KBM-7 (cell line): Measurements from ENCODE around the gene TRPM2.

ENCODE experiments used
- DNase-seq: peaks from one replicate; pipeline ENCODE4 v3.0.0-alpha.2; 2015
- in situ Hi-C: fragments of 300-500 bp; cut with MboI; formaldehyde crosslinking; loops from 2 replicates; pipeline ENCODE4 v1.14.3; 2020; ENCODE audit warnings: low sequenced_read_pairs, low pct_unique_long_range_greater_than_20kb, mixed read lengths

TRPM2 gene

GRCh38 chr21:44460441-44460755, 107.0 kb downstream of the TRPM2 start:
- DNase-seq = no peak
- in situ Hi-C loops = loop anchor here (10.0 to 25.0 kb wide), 3 partner anchors 102 to 723 kb away; partner anchors contain the start of genes KRTAP10-2, KRTAP10-3, KRTAP10-4 and TRPM2

DNA sequence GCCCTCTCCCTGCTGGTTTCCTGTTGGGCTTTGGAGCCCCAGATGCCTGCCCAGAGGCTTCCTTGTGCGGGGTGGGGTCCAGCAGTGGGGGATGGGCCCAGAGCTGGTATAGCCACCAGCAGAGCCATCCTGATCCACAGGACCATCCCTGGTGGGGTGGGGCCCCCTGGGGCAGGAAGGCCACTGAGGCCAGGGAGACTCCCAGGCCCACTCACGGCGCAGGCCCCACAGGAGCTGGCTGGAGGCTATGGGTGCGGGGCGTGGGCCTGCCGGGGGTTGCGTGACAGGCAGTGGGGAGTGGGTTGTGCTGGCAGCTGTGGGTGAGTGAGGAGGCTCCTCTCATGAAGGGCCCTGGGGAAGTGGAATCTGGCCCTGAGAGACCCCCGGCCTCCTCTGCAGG, 107.6 kb downstream of the TRPM2 start:
- in situ Hi-C loops = loop anchor here (10.0 to 25.0 kb wide), 3 partner anchors 101 to 724 kb away; partner anchors contain the start of genes KRTAP10-2, KRTAP10-3, KRTAP10-4 and TRPM2
- DNase-seq = no peak

- in situ Hi-C loops = loop anchor here (10.0 to 25.0 kb wide), 3 partner anchors 101 to 724 kb away; partner anchors contain the start of genes KRTAP10-2, KRTAP10-3, KRTAP10-4 and TRPM2
- DNase-seq = no peak
Measured at GRCh38 chr21:44461464-44462001, 108.1 kb downstream of the TRPM2 start.

GRCh38 chr21:44462086-44462833, 108.8 kb downstream of the TRPM2 start:
- no peak for DNase-seq
- in situ Hi-C loops = loop anchor here (10.0 to 25.0 kb wide), 3 partner anchors 100 to 725 kb away; partner anchors contain the start of genes KRTAP10-2, KRTAP10-3, KRTAP10-4 and TRPM2

- in situ Hi-C loops = loop anchor here (10.0 to 25.0 kb wide), 3 partner anchors 99 to 726 kb away; partner anchors contain the start of genes KRTAP10-2, KRTAP10-3, KRTAP10-4 and TRPM2
- DNase-seq = no peak
Measured at GRCh38 chr21:44462834-44463200, 109.4 kb downstream of the TRPM2 start.

DNA sequence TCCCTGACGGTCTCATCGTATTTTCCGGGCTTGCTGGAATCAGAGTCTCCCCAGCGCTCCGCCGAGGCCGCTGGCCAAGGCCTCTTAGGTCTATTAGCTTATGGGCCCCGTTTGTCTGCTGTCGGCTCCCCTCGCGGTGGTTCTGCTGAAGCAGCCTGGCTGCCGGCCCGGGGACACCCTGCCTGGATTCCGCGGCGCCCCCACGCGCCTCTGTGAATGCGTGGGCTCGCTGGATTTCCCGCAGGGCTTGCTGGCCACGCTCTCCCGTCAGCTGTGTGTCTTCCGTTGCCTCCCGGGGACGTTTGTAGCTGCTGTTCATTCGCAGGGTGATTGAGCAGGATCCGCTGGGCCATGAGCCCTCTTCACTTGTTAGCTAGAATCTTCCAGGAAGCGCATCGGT, 110.3 kb downstream of the TRPM2 start:
- DNase-seq = no peak
- in situ Hi-C loops = loop anchor here (10.0 to 25.0 kb wide), 3 partner anchors 99 to 726 kb away; partner anchors contain the start of genes KRTAP10-2, KRTAP10-3, KRTAP10-4 and TRPM2

GRCh38 chr21:44464351-44464750, 110.9 kb downstream of the TRPM2 start:
- no peak for DNase-seq
- in situ Hi-C loops = loop anchor here (10.0 to 25.0 kb wide), 3 partner anchors 98 to 727 kb away; partner anchors contain the start of genes KRTAP10-2, KRTAP10-3, KRTAP10-4 and TRPM2

DNA sequence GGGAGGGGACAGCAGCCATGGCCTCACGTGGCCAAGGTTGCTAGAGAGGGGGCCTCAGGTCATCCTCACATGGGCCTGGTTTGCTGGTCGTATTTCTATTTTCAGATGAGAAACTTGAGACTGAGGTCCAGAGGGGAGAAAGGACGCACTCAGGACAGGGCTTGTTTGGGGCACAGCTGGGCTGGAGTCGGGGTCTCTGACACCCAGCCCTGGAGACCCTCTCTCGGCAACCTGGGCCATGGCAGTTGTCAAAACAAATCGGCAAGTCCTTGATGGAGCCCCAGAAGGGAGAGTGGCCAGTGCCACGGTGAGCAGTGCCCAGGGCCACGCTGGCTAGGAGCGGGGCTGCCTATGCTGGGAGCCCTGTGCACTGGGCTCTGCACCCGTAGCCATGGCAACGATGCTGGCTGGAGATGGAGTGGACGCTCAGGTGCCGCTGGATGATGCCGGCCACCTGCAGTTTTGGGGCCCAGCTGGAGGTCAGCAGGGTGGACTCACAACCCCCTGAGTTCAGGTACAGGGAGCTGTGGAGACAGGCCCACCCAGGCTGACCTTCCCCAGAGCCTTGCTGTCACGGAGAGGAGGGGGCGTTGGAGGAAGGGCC, 113.0 kb downstream of the TRPM2 start:
- in situ Hi-C loops = loop anchor here (10.0 to 25.0 kb wide), 3 partner anchors 96 to 729 kb away; partner anchors contain the start of genes KRTAP10-2, KRTAP10-3, KRTAP10-4 and TRPM2
- DNase-seq = no peak

- no peak for DNase-seq
- in situ Hi-C loops = loop anchor here (10.0 to 25.0 kb wide), 3 partner anchors 95 to 730 kb away; partner anchors contain the start of genes KRTAP10-2, KRTAP10-3, KRTAP10-4 and TRPM2
Measured at GRCh38 chr21:44466996-44467858, 113.8 kb downstream of the TRPM2 start.

DNA sequence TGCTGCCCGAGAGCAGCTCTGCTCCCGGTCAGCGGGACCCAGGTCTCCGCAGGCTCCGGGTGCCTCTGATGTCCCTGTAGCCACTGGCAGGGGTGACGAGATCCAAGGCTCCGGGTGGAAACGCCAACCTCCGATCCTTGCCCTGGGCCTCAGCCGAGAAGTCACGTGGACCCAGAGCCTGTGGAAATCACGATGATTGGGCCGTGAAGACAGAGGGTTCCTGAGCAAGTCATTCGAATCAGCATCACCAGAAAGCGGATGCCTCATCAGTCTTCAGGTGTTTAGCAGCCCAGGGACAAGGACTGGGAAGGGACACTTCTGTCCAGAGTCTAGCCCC, 114.4 kb downstream of the TRPM2 start:
- no peak for DNase-seq
- in situ Hi-C loops = loop anchor here (10.0 to 25.0 kb wide), 3 partner anchors 94 to 731 kb away; partner anchors contain the start of genes KRTAP10-2, KRTAP10-3, KRTAP10-4 and TRPM2

GRCh38 chr21:44471341-44471740, 117.9 kb downstream of the TRPM2 start:
- in situ Hi-C loops = loop anchor here (25.0 kb wide), 2 partner anchors 91 to 734 kb away; partner anchors contain the start of genes KRTAP10-2, KRTAP10-3 and KRTAP10-4
- no peak for DNase-seq

- DNase-seq = no peak
Measured at GRCh38 chr21:44471996-44472395, 118.6 kb downstream of the TRPM2 start.

GRCh38 chr21:44473915-44474555, 120.6 kb downstream of the TRPM2 start:
- DNase-seq = no peak
- in situ Hi-C loops = loop anchor here (25.0 kb wide), 2 partner anchors 88 to 737 kb away; partner anchors contain the start of genes KRTAP10-2, KRTAP10-3 and KRTAP10-4

More at GRCh38 chr21:44471996-44472395, 118.6 kb downstream of the TRPM2 start:
- in situ Hi-C loops = loop anchor here (25.0 kb wide), 2 partner anchors 90 to 735 kb away; partner anchors contain the start of genes KRTAP10-2, KRTAP10-3 and KRTAP10-4

GRCh38 chr21:44475266-44475845, 121.9 kb downstream of the TRPM2 start:
- no peak for DNase-seq
- in situ Hi-C loops = no loop called here

GRCh38 chr21:44477131-44477530, 123.7 kb downstream of the TRPM2 start:
- in situ Hi-C loops = no loop called here
- DNase-seq = no peak

- in situ Hi-C loops = no loop called here
- DNase-seq = no peak
Measured at GRCh38 chr21:44477712-44478111, 124.3 kb downstream of the TRPM2 start.

GRCh38 chr21:44478124-44478800, 124.8 kb downstream of the TRPM2 start:
- DNase-seq = no peak
- in situ Hi-C loops = no loop called here
